SW480 (cell line): ENCODE results near the gene ZNF648.
A peak's percentile ranks its signal among the peaks of the same experiment; 100 is the strongest.
"Not testable (repeated sequence)": the region's sequence is repeated elsewhere in the genome, so short reads cannot be mapped to it uniquely, and the experiment has no call there.

Experiments used
- DNase-seq: peaks from one replicate; pipeline ENCODE4 v3.0.0-alpha.2; 2016; ENCODE audit warnings: low spot score

The ZNF648 gene

GRCh38 chr1:182029379-182030331 lies 31.9 kb downstream of the ZNF648 start:
- DNase-seq, result peak; percentile 97

- no peak for DNase-seq
Observed at GRCh38 chr1:182029002-182029378, 32.5 kb downstream of the ZNF648 start.

DNA sequence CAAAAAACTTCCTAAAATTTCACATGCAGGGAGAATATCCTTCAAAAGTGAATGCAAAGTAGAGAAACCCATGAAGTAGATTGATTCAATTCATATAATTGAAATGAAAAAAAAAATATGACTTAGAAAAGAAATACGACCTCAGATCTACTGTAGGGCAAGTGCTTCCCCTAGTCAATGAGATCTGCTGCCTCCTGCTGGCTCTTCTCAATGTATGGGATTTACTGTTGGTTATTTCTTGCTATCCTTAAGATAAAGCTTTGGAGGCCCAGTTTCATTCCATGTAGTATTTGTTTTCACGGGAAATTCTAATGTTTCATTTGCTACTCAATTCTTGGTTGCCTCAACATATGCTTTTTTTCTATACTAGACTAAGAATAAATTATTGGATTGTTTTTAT lies 46.2 kb downstream of the ZNF648 start:
- no peak for DNase-seq

GRCh38 chr1:182010800-182011370 lies 50.6 kb downstream of the ZNF648 start:
- DNase-seq, result not testable (repeated sequence)

DNA sequence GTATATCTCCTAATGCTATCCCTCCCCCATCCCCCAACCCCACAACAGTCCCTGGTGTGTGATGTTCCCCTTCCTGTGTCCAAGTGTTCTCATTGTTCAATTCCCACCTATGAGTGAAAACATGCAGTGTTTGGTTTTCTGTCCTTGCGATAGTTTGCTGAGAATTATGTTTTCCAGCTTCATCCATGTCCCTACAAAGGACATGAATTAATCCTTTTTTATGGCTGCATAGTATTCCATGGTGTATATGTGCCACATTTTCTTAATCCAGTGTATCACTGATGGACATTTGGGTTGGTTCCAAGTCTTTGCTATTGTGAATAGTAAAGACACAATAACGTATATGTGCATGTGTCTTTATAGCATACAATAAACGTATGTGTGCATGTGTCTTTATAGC lies 56.1 kb downstream of the ZNF648 start:
- not testable (repeated sequence) for DNase-seq

DNA sequence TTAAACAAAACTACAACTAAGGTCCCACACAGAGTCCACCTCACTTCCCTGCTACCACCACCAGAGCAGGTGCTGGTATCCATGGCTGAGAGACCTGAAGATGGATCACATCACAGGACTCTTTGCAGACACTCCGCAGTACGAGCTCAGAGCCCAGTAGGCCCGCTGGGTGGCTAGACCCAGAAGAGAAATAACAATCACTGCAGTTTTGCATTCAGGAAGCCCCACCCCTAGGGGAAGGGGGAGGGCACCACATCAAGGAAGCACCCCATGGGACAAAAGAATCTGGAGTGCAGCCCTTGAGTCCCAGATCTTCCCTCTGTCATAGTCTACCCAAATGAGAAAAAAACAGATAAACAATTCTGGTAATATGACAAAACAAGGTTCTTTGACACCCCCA lies 56.9 kb downstream of the ZNF648 start:
- DNase-seq, result no peak
